Esophagus (tissue), 2 donors: ENCODE measurements around the gene ATG14. TPM values are rescaled to one million over a fixed set of nuclear protein-coding genes. Genes with fewer than 3 reads are reported as not detected.
"Not testable (repeated sequence)": the region's sequence is repeated elsewhere in the genome, so short reads cannot be mapped to it uniquely, and the experiment has no call there.

Experiments
- H3K27ac ChIP-seq, 2 donors: one replicate each; pipeline ENCODE4 v1.5.1; 2013; ENCODE audit warnings: low read depth in 2 of 2, mild to moderate bottlenecking in 2 of 2, inconsistent platforms in 1 of 2, low read length in 1 of 2, moderate library complexity in 1 of 2
- H3K27me3 ChIP-seq, 2 donors: one replicate each; pipeline ENCODE4 v1.6.1; 2013; ENCODE audit warnings: low read length in 2 of 2, control low read depth in 1 of 2, mild to moderate bottlenecking in 1 of 2; ENCODE audit not compliant: insufficient read depth in 2 of 2, control insufficient read depth in 1 of 2
- H3K36me3 ChIP-seq, 2 donors: one replicate each; pipeline ENCODE4 v1.6.1; 2013; ENCODE audit warnings: low read length in 1 of 2; ENCODE audit not compliant: control insufficient read depth in 2 of 2, insufficient read depth in 2 of 2
- H3K4me1 ChIP-seq, 2 donors: one replicate each; pipeline ENCODE4 v1.6.1; 2013; ENCODE audit warnings: low read length in 1 of 2; ENCODE audit not compliant: control insufficient read depth in 2 of 2, insufficient read depth in 2 of 2
- H3K4me3 ChIP-seq, 2 donors: one replicate each; pipeline ENCODE4 v1.5.1; 2013; ENCODE audit warnings: low read length in 2 of 2, mild to moderate bottlenecking in 2 of 2, low read depth in 1 of 2, moderate library complexity in 1 of 2
- H3K9me3 ChIP-seq, 2 donors: one replicate each; pipeline ENCODE4 v1.6.1; 2013; ENCODE audit warnings: mild to moderate bottlenecking in 2 of 2, low read depth in 1 of 2, low read length in 1 of 2, moderate library complexity in 1 of 2; ENCODE audit not compliant: control insufficient read depth in 2 of 2, insufficient read depth in 1 of 2
- WGBS, 2 donors: extraction: QIAGEN DNeasy Blood & Tissue Kit; methylation state at CpG; one replicate each; pipeline ENCODE4 v1.1.7; 2013; 5-methylcytosine and 5-hydroxymethylcytosine counted together
- polyA plus RNA-seq, 2 donors: library from polyadenylated mRNA; stranded (reverse); fragments of 200-250 nt; gene quantifications; one replicate each; pipeline ENCODE4 v1.2.3, GENCODE V29; 2013
- donor health status: healthy with polysubstance abuse.
- donor health status: Bipolar disorder and iron deficiency.

Gene ATG14
- polyA plus RNA-seq, 2 donors: 4.2 to 5.8 TPM

- 85% methylated on average over 10 of the region's 10 CpGs for WGBS, 2 donors
- not testable (repeated sequence) for H3K4me1 ChIP-seq, H3K27me3 ChIP-seq, H3K36me3 ChIP-seq, H3K27ac ChIP-seq, H3K9me3 ChIP-seq, H3K4me3 ChIP-seq
Measured at GRCh38 chr14:55383056-55383466, 28.6 kb downstream of the ATG14 start.

- WGBS, 2 donors: 84 to 87% methylated on average over 4 of the region's 4 CpGs
- Histone ChIP-seq H3K4me3 (no peak overlapping the region), H3K9me3 (no peaks in the 10 kb centered on the region), H3K36me3 (peaks cover 9% of the 10 kb centered on the region in 2 donors), H3K27me3 (no peaks in the 10 kb centered on the region), H3K4me1 (no peaks in the 10 kb centered on the region), H3K27ac (no peak overlapping the region)
Measured at GRCh38 chr14:55382483-55382882, 29.1 kb downstream of the ATG14 start.

GRCh38 chr14:55381561-55381960 is 30.1 kb downstream of the ATG14 start:
- Histone ChIP-seq H3K9me3 (no peaks in the 10 kb centered on the region), H3K36me3 (peaks cover 11% of the 10 kb centered on the region in 2 donors), H3K27ac (no peak overlapping the region), H3K27me3 (no peaks in the 10 kb centered on the region), H3K4me3 (no peak overlapping the region), H3K4me1 (no peaks in the 10 kb centered on the region)
- 91% methylated on average over 2 of the region's 2 CpGs for WGBS, 2 donors

- no peaks in the 10 kb centered on the region for H3K4me1 ChIP-seq
- H3K27ac ChIP-seq: no peak overlapping the region
- 79 to 82% methylated on average over 5 of the region's 5 CpGs for WGBS, 2 donors
- no peaks in the 10 kb centered on the region for H3K9me3 ChIP-seq
- peaks cover 11 to 13% of the 10 kb centered on the region in 2 donors for H3K36me3 ChIP-seq
- no peaks in the 10 kb centered on the region for H3K27me3 ChIP-seq
- no peak overlapping the region for H3K4me3 ChIP-seq
Measured at GRCh38 chr14:55381040-55381439, 30.6 kb downstream of the ATG14 start.

GRCh38 chr14:55377236-55377635 is 34.4 kb downstream of the ATG14 start:
- no peak overlapping the region for H3K4me3 ChIP-seq
- H3K27ac ChIP-seq: no peak overlapping the region
- no peaks in the 10 kb centered on the region for H3K27me3 ChIP-seq
- WGBS, 2 donors: 86 to 94% methylated on average over 5 of the region's 5 CpGs
- no peaks in the 10 kb centered on the region for H3K4me1 ChIP-seq
- no peaks in the 10 kb centered on the region for H3K9me3 ChIP-seq
- peaks cover 11 to 13% of the 10 kb centered on the region in 2 donors for H3K36me3 ChIP-seq

- no peak overlapping the region for H3K27ac ChIP-seq
- H3K27me3 ChIP-seq: no peaks in the 10 kb centered on the region
- no peak overlapping the region for H3K4me3 ChIP-seq
- no peaks in the 10 kb centered on the region for H3K9me3 ChIP-seq
- no peaks in the 10 kb centered on the region for H3K4me1 ChIP-seq
- 88% methylated on average over 4 of the region's 4 CpGs for WGBS, 2 donors
- H3K36me3 ChIP-seq: peaks cover 6 to 12% of the 10 kb centered on the region in 2 donors
Measured at GRCh38 chr14:55374771-55375170, 36.9 kb downstream of the ATG14 start.

GRCh38 chr14:55373784-55374705 is 37.6 kb downstream of the ATG14 start:
- Histone ChIP-seq H3K4me1 (no peaks in the 10 kb centered on the region), H3K27ac (no peak overlapping the region), H3K9me3 (no peaks in the 10 kb centered on the region), H3K27me3 (no peaks in the 10 kb centered on the region), H3K36me3 (peaks cover 6 to 16% of the 10 kb centered on the region in 2 donors), H3K4me3 (no peak overlapping the region)
- 77 to 78% methylated on average over 5 of the region's 5 CpGs for WGBS, 2 donors

- H3K27me3 ChIP-seq: no peaks in the 10 kb centered on the region
- no peaks in the 10 kb centered on the region for H3K9me3 ChIP-seq
- H3K27ac ChIP-seq: no peak overlapping the region
- 92 to 94% methylated on average over 7 of the region's 7 CpGs for WGBS, 2 donors
- H3K4me3 ChIP-seq: no peak overlapping the region
- no peaks in the 10 kb centered on the region for H3K4me1 ChIP-seq
- peaks cover 2 to 16% of the 10 kb centered on the region in 2 donors for H3K36me3 ChIP-seq
Measured at GRCh38 chr14:55372825-55373224, 38.8 kb downstream of the ATG14 start.

GRCh38 chr14:55372423-55372822 is 39.2 kb downstream of the ATG14 start:
- no peak overlapping the region for H3K27ac ChIP-seq
- H3K36me3 ChIP-seq: peaks cover 2 to 16% of the 10 kb centered on the region in 2 donors
- no peak overlapping the region for H3K4me3 ChIP-seq
- H3K9me3 ChIP-seq: no peaks in the 10 kb centered on the region
- no peaks in the 10 kb centered on the region for H3K27me3 ChIP-seq
- WGBS, 2 donors: 85 to 89% methylated on average over 1 of the region's 1 CpG
- no peaks in the 10 kb centered on the region for H3K4me1 ChIP-seq
